Panc1 (cell line): Measurements from ENCODE around the gene DLX3. TPM values are rescaled to one million over a fixed set of nuclear protein-coding genes. Genes with fewer than 3 reads are reported as not detected.

Experiments
- ATAC-seq: fragments of 200-7000 bp; cut with Tn5 transposase; 2 replicates; pipeline ENCODE4 v1.9.1; 2020; ENCODE audit warnings: mild to moderate bottlenecking, moderate library complexity
- BruUV-seq: library from RNA; stranded (reverse); fragments of 400-500 nt; replicated peaks from 2 replicates; lab custom pipeline; 2021; lab: Mats Ljungman, UMichigan
- CTCF ChIA-PET: fragments of 300-600 bp; sonication (Branson Sonifier 250); formaldehyde crosslinking; loops from one replicate; lab custom pipeline; 2022; ENCODE audit warnings: antibody characterized with exemption; lab: Charles Lee
- POLR2A ChIA-PET: fragments of 300-600 bp; sonication (Branson Sonifier 250); formaldehyde crosslinking; loops from one replicate; lab custom pipeline; 2022; ENCODE audit warnings: antibody characterized with exemption; lab: Charles Lee
- DNase-seq: peaks from one replicate; pipeline ENCODE4 v3.0.0-alpha.2; 2010; ENCODE audit warnings: low read depth, low spot score
- H3K27ac ChIP-seq: 2 replicates; pipeline ENCODE4 v1.5.1; 2011; ENCODE audit warnings: mild to moderate bottlenecking, low read length, inconsistent platforms
- H3K27me3 ChIP-seq: fragments of 200-500 bp; sonication (Bioruptor generic); 2 replicates; pipeline ENCODE4 v1.6.0; 2014; ENCODE audit warnings: low read length, inconsistent platforms; ENCODE audit not compliant: control insufficient read depth, insufficient read depth
- H3K36me3 ChIP-seq: fragments of 200-500 bp; sonication (Bioruptor generic); 2 replicates; pipeline ENCODE4 v1.5.1; 2014; ENCODE audit warnings: inconsistent platforms, mild to moderate bottlenecking, low read length, moderate library complexity; ENCODE audit not compliant: control insufficient read depth, insufficient read depth
- H3K4me1 ChIP-seq: 2 replicates; pipeline ENCODE4 v1.5.1; 2011; ENCODE audit warnings: inconsistent platforms, mild to moderate bottlenecking, low read length, moderate library complexity; ENCODE audit not compliant: control insufficient read depth, insufficient read depth
- H3K4me3 ChIP-seq, 2 experiments: 2 replicates each; pipeline ENCODE4 v1.5.1; 2011 to 2012; ENCODE audit warnings: low read depth in 2 of 2, low read length in 2 of 2, mild to moderate bottlenecking in 2 of 2, inconsistent platforms in 1 of 2, moderate library complexity in 1 of 2
- H3K9me3 ChIP-seq: fragments of 200-500 bp; sonication (Bioruptor generic); 2 replicates; pipeline ENCODE4 v1.5.1; 2014; ENCODE audit warnings: low read depth, mild to moderate bottlenecking, inconsistent platforms, low read length, moderate library complexity; ENCODE audit not compliant: control insufficient read depth, insufficient read depth
- CTCF ChIP-seq: fragments of 450-650 bp; IDR thresholded peaks from 2 replicates; pipeline ENCODE4 v1.5.1; 2017; ENCODE audit warnings: mild to moderate bottlenecking
- POLR2AphosphoS5 ChIP-seq: IDR thresholded peaks from 2 replicates; pipeline ENCODE4 v1.6.1; 2012; ENCODE audit warnings: mild to moderate bottlenecking, low read depth, low read length, moderate library complexity
- REST ChIP-seq, 2 experiments: IDR thresholded peaks; 2 replicates each; pipeline ENCODE4 v1.6.1; 2011 to 2012; ENCODE audit warnings: low read depth in 2 of 2, control low read depth in 1 of 2, low read length in 1 of 2, mild to moderate bottlenecking in 1 of 2, moderate library complexity in 1 of 2; ENCODE audit not compliant: insufficient read depth in 1 of 2
- SIN3A ChIP-seq: IDR thresholded peaks from 2 replicates; pipeline ENCODE4 v1.6.1; 2012; ENCODE audit warnings: low read depth, mild to moderate bottlenecking, low read length, moderate library complexity, borderline replicate concordance; ENCODE audit not compliant: insufficient read depth
- TCF7L2 ChIP-seq: IDR thresholded peaks from 2 replicates; pipeline ENCODE4 v1.6.1; 2011; ENCODE audit warnings: mild to moderate bottlenecking, low read depth, low read length, inconsistent platforms
- in situ Hi-C: cut with HindIII; loops from 2 replicates; pipeline ENCODE4 v1.10.0; 2016; ENCODE audit warnings: low sequenced_read_pairs, low pct_unique_long_range_greater_than_20kb
- intact Hi-C: fragments of 100-400 bp; cut with micrococcal nuclease; formaldehyde crosslinking; loops from one replicate; pipeline ENCODE4 v1.10.0; 2022; ENCODE audit not compliant: unreplicated experiment
- total RNA-seq: library from RNA; stranded (reverse); gene quantifications from one replicate; pipeline ENCODE4 v1.2.1, GENCODE V29; 2021; ENCODE audit not compliant: unreplicated experiment

Gene DLX3
- total RNA-seq, 1 experiment from 2014 or later, result 2.9 TPM

- in situ Hi-C loops, result no loop called here
- no peak for ATAC-seq
- peaks cover 16% of the 10 kb centered on the region for H3K4me1 ChIP-seq
- TF ChIP-seq POLR2AphosphoS5 (no peak), SIN3A (no peak), TCF7L2 (no peak), CTCF (no peak), REST (IDR thresholded peaks at IDR 0.05; ENCODE audit: insufficient read depth in 1 of 2, low read depth in 2 of 2, low read length in 1 of 2) (no peak)
- CTCF ChIA-PET, result no interaction called here
- POLR2A ChIA-PET, result interaction anchor here (0.6 kb wide), 1 partner anchor 56 kb away, joined by 18 read pairs; no protein-coding TSS in a partner anchor
- no peaks in the 10 kb centered on the region for H3K36me3 ChIP-seq
- no peak overlapping the region for H3K4me3 ChIP-seq
- H3K27ac ChIP-seq, result no peak overlapping the region
- H3K27me3 ChIP-seq, result peaks cover 15% of the 10 kb centered on the region
- BruUV-seq, result no TSS peak
- intact Hi-C loops, result no loop called here
- no peaks in the 10 kb centered on the region for H3K9me3 ChIP-seq
- no peak for DNase-seq
Observed at GRCh38 chr17:49966767-49967166, 28.3 kb downstream of the DLX3 start.

GRCh38 chr17:49965524-49965909 is 29.5 kb downstream of the DLX3 start:
- POLR2A ChIA-PET, result interaction anchor here (0.7 kb wide), 1 partner anchor 15 kb away, joined by 4 read pairs; no protein-coding TSS in a partner anchor
- ATAC-seq (no peak), DNase-seq (no peak)
- in situ Hi-C loops (no loop called here), intact Hi-C loops (no loop called here)
- CTCF ChIA-PET, result no interaction called here
- Histone ChIP-seq H3K36me3 (no peaks in the 10 kb centered on the region), H3K27me3 (peaks cover 15% of the 10 kb centered on the region), H3K27ac (no peak overlapping the region), H3K9me3 (no peaks in the 10 kb centered on the region), H3K4me3 (no peak overlapping the region), H3K4me1 (peaks cover 11% of the 10 kb centered on the region)
- no TSS peak for BruUV-seq
- no peak for TF ChIP-seq TCF7L2
- TF ChIP-seq REST (IDR thresholded peaks at IDR 0.05; ENCODE audit: insufficient read depth in 1 of 2, low read depth in 2 of 2, low read length in 1 of 2), result no peak
- no peak for TF ChIP-seq CTCF
- TF ChIP-seq POLR2AphosphoS5, result no peak
- TF ChIP-seq SIN3A, result no peak
